ENCODE data around the gene NIPAL3. TPM values are rescaled to one million over a fixed set of nuclear protein-coding genes. Genes with fewer than 3 reads are reported as not detected.
"Not testable (repeated sequence)": the region's sequence is repeated elsewhere in the genome, so short reads cannot be mapped to it uniquely, and the experiment has no call there.

The NIPAL3 gene
- polyA plus RNA-seq, 1 donor from 2014 or later, result 9.6 TPM

DNA sequence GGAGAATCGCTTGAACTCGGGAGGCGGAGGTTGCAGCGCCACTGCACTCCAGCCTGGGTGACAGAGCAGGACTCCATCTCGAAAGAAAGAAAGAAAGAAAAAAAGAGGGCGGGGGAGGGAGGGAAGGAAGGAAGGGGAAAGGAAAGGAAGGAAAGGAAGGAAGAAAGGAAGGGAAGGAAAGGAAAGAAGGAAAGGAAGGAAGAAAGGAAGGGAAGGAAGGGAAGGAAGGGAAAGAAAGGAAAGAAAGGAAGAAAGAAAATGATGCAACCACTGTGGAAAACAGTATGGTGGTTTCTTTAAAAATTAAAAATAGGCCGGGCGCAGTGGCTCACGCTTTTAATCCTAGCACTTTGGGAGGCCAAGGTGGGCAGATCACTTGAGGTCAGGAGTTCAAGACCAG, 71.9 kb downstream of the NIPAL3 start:
- H3K27me3 ChIP-seq (ENCODE audit: insufficient read depth, low read depth, low read length), result no peaks in the 10 kb centered on the region
- no peaks in the 10 kb centered on the region for H3K36me3 ChIP-seq (ENCODE audit: insufficient read depth, low read length)
- no peaks in the 10 kb centered on the region for H3K79me2 ChIP-seq (replicated peaks; ENCODE audit: insufficient read depth, low read length)
- H4K20me1 ChIP-seq (ENCODE audit: insufficient read depth), result no peaks in the 10 kb centered on the region
- H3K9me3 ChIP-seq (ENCODE audit: low read length), result no peaks in the 10 kb centered on the region
- no peak overlapping the region for H2AFZ ChIP-seq (ENCODE audit: low read depth, low read length)
- no peak overlapping the region for H3K9ac ChIP-seq (ENCODE audit: low read length)
- no peak overlapping the region for H3K27ac ChIP-seq (ENCODE audit: low read length)
- no peaks in the 10 kb centered on the region for H3F3A ChIP-seq (ENCODE audit: insufficient read depth, low read length, poor library complexity, severe bottlenecking)
- no peak overlapping the region for H3K4me3 ChIP-seq (ENCODE audit: low read length)
- TF ChIP-seq RAD21 (conservative IDR thresholded peaks at IDR 0.05) (no peak), SMC3 (conservative IDR thresholded peaks at IDR 0.05; ENCODE audit: poor library complexity) (no peak), MXI1 (conservative IDR thresholded peaks at IDR 0.05; ENCODE audit: poor library complexity, severe bottlenecking) (no peak), TAF1 (IDR thresholded peaks at IDR 0.05; ENCODE audit: low read depth) (no peak), EP300 (conservative IDR thresholded peaks at IDR 0.05; ENCODE audit: poor library complexity, severe bottlenecking) (no peak), POLR2AphosphoS5 (IDR thresholded peaks at IDR 0.05) (no peak), EZH2 (IDR thresholded peaks at IDR 0.05; ENCODE audit: borderline replicate concordance, insufficient read depth, low read length, poor library complexity, severe bottlenecking) (no peak)
- TF ChIP-seq, protein P1, sequence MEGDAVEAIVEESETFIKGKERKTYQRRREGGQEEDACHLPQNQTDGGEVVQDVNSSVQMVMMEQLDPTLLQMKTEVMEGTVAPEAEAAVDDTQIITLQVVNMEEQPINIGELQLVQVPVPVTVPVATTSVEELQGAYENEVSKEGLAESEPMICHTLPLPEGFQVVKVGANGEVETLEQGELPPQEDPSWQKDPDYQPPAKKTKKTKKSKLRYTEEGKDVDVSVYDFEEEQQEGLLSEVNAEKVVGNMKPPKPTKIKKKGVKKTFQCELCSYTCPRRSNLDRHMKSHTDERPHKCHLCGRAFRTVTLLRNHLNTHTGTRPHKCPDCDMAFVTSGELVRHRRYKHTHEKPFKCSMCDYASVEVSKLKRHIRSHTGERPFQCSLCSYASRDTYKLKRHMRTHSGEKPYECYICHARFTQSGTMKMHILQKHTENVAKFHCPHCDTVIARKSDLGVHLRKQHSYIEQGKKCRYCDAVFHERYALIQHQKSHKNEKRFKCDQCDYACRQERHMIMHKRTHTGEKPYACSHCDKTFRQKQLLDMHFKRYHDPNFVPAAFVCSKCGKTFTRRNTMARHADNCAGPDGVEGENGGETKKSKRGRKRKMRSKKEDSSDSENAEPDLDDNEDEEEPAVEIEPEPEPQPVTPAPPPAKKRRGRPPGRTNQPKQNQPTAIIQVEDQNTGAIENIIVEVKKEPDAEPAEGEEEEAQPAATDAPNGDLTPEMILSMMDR (IDR thresholded peaks at IDR 0.05; ENCODE audit: poor library complexity, severe bottlenecking), result no peak
- TF ChIP-seq, protein P2, sequence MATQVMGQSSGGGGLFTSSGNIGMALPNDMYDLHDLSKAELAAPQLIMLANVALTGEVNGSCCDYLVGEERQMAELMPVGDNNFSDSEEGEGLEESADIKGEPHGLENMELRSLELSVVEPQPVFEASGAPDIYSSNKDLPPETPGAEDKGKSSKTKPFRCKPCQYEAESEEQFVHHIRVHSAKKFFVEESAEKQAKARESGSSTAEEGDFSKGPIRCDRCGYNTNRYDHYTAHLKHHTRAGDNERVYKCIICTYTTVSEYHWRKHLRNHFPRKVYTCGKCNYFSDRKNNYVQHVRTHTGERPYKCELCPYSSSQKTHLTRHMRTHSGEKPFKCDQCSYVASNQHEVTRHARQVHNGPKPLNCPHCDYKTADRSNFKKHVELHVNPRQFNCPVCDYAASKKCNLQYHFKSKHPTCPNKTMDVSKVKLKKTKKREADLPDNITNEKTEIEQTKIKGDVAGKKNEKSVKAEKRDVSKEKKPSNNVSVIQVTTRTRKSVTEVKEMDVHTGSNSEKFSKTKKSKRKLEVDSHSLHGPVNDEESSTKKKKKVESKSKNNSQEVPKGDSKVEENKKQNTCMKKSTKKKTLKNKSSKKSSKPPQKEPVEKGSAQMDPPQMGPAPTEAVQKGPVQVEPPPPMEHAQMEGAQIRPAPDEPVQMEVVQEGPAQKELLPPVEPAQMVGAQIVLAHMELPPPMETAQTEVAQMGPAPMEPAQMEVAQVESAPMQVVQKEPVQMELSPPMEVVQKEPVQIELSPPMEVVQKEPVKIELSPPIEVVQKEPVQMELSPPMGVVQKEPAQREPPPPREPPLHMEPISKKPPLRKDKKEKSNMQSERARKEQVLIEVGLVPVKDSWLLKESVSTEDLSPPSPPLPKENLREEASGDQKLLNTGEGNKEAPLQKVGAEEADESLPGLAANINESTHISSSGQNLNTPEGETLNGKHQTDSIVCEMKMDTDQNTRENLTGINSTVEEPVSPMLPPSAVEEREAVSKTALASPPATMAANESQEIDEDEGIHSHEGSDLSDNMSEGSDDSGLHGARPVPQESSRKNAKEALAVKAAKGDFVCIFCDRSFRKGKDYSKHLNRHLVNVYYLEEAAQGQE (IDR thresholded peaks at IDR 0.05; ENCODE audit: borderline replicate concordance), result no peak
- no peaks in the 10 kb centered on the region for H3K9me2 ChIP-seq (ENCODE audit: insufficient read depth, low read length)
- H3K4me2 ChIP-seq (ENCODE audit: low read length), result no peak overlapping the region

DNA sequence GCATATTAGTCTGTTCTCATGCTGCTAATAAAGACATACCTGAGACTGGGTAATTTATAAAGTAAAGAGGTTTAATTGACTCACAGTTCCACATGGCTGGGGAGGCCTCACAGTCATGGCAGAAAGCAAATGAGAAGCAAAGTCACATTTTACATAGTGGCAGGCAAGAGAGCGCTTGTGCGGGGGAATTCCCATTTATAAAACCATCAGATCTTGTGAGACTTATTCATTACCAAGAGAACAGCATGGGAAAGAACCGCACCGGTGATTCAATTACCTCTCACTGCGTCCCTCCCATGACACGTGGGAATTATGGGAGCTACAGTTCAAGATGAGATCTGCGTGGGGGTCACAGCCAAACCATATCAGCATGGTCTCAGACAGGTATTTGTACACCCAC, 72.6 kb downstream of the NIPAL3 start:
- H2AFZ ChIP-seq (ENCODE audit: low read depth, low read length); H4K20me1 ChIP-seq (ENCODE audit: insufficient read depth); H3K9ac ChIP-seq (ENCODE audit: low read length); H3K9me3 ChIP-seq (ENCODE audit: low read length); H3K4me2 ChIP-seq (ENCODE audit: low read length); H3K4me3 ChIP-seq (ENCODE audit: low read length); H3K27ac ChIP-seq (ENCODE audit: low read length); H3F3A ChIP-seq (ENCODE audit: insufficient read depth, low read length, poor library complexity, severe bottlenecking); H3K9me2 ChIP-seq (ENCODE audit: insufficient read depth, low read length); H3K36me3 ChIP-seq (ENCODE audit: insufficient read depth, low read length); H3K79me2 ChIP-seq (replicated peaks; ENCODE audit: insufficient read depth, low read length); H3K27me3 ChIP-seq (ENCODE audit: insufficient read depth, low read depth, low read length): not testable (repeated sequence)

DNA sequence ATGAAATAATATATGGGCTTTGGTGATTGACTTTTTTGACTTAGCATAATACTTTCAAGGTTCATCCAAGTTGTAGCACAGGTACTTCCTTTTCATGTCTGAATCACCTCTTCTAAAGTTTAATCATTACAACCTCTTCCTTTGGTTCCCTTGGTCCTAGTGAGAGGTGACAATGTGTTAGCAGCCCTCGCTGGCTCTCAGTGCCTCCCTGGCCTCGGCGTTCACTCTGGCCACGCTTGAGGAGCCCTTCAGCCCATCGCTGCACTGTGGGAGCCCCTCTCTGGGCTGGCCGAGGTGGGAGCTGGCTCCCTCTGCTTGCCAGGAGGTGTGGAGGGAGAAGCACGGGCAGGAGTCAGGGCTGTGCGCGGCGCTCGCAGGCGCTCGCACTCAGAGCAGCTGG, 74.1 kb downstream of the NIPAL3 start:
- H3K4me2 ChIP-seq (ENCODE audit: low read length), result no peak overlapping the region
- H3K27ac ChIP-seq (ENCODE audit: low read length), result no peak overlapping the region
- no peak overlapping the region for H3K9ac ChIP-seq (ENCODE audit: low read length)
- no peaks in the 10 kb centered on the region for H4K20me1 ChIP-seq (ENCODE audit: insufficient read depth)
- H3K27me3 ChIP-seq (ENCODE audit: insufficient read depth, low read depth, low read length), result no peaks in the 10 kb centered on the region
- no peaks in the 10 kb centered on the region for H3K79me2 ChIP-seq (replicated peaks; ENCODE audit: insufficient read depth, low read length)
- H3K9me2 ChIP-seq (ENCODE audit: insufficient read depth, low read length), result no peaks in the 10 kb centered on the region
- no peaks in the 10 kb centered on the region for H3F3A ChIP-seq (ENCODE audit: insufficient read depth, low read length, poor library complexity, severe bottlenecking)
- H3K4me3 ChIP-seq (ENCODE audit: low read length), result no peak overlapping the region
- TF ChIP-seq RAD21 (conservative IDR thresholded peaks at IDR 0.05), result no peak
- no peaks in the 10 kb centered on the region for H3K9me3 ChIP-seq (ENCODE audit: low read length)
- no peaks in the 10 kb centered on the region for H3K36me3 ChIP-seq (ENCODE audit: insufficient read depth, low read length)
- H2AFZ ChIP-seq (ENCODE audit: low read depth, low read length), result no peak overlapping the region
